ENCODE results near the gene DGKA. TPM values are rescaled to one million over a fixed set of nuclear protein-coding genes. Genes with fewer than 3 reads are reported as not detected.
"Not testable (repeated sequence)": the region's sequence is repeated elsewhere in the genome, so short reads cannot be mapped to it uniquely, and the experiment has no call there.

The DGKA gene
- total RNA-seq, 1 donor from 2014 or later = 6.8 TPM

- no peak overlapping the region for H3K27ac ChIP-seq (ENCODE audit: low read depth, low read length)
- H3K4me3 ChIP-seq (ENCODE audit: low read length in 3 of 3) = no peak overlapping the region
- H3K9me3 ChIP-seq (ENCODE audit: control insufficient read depth in 3 of 3, low read length in 3 of 3) = no peaks in the 10 kb centered on the region
- H3K36me3 ChIP-seq (ENCODE audit: control insufficient read depth in 3 of 3, insufficient read depth in 3 of 3, low read length in 3 of 3) = peaks cover 31 to 40% (median 36%) of the 10 kb centered on the region in 3 donors
- H3K27me3 ChIP-seq (ENCODE audit: control insufficient read depth in 3 of 3, insufficient read depth in 3 of 3, low read length in 3 of 3) = no peaks in the 10 kb centered on the region
- peaks cover 11 to 17% (median 15%) of the 10 kb centered on the region in 3 donors for H3K4me1 ChIP-seq (ENCODE audit: control insufficient read depth in 3 of 3, insufficient read depth in 3 of 3, low read length in 3 of 3)
- H3K9ac ChIP-seq (ENCODE audit: low read depth in 1 of 3, low read length in 3 of 3) = no peak overlapping the region
Measured at GRCh38 chr12:55995366-55995765, 64.4 kb downstream of the DGKA start.

DNA sequence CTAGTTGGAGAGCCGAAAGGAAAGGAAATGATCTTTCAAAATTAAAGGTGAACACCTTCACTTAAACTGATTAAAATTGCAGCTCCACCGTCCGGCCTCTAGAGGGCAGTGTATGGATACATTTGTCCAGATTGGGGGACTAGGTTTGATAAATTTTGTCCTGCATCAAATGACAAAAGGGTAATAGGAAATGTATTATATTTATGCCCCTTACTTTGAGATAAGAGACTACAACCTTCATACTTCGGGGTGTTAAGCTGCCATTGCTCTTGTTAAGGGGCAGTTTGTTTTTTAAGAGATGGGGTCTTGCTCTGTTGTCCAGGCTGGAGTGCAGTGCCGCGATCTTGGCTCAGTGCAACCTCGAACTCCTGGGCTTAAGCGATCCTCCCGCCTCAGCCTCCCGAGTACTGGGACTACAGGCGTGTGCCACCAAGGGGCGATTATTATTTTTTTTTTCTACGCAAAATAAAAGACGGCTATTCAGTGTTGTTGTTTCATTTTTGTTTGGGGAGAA lies 65.3 kb downstream of the DGKA start:
- H3K27me3 ChIP-seq (ENCODE audit: control insufficient read depth in 3 of 3, insufficient read depth in 3 of 3, low read length in 3 of 3) = no peaks in the 10 kb centered on the region
- H3K36me3 ChIP-seq (ENCODE audit: control insufficient read depth in 3 of 3, insufficient read depth in 3 of 3, low read length in 3 of 3) = peaks cover 22 to 31% (median 29%) of the 10 kb centered on the region in 3 donors
- peak overlapping the region; percentile 96 to 99 (median 97) for H3K4me3 ChIP-seq (ENCODE audit: low read length in 3 of 3)
- H3K9me3 ChIP-seq (ENCODE audit: control insufficient read depth in 3 of 3, low read length in 3 of 3) = no peaks in the 10 kb centered on the region
- H3K4me1 ChIP-seq (ENCODE audit: control insufficient read depth in 3 of 3, insufficient read depth in 3 of 3, low read length in 3 of 3) = peaks cover 11 to 17% (median 15%) of the 10 kb centered on the region in 3 donors
- peak overlapping the region; percentile 93 to 98 (median 98) for H3K9ac ChIP-seq (ENCODE audit: low read depth in 1 of 3, low read length in 3 of 3)
- H3K27ac ChIP-seq (ENCODE audit: low read depth, low read length) = peak overlapping the region; percentile 74

DNA sequence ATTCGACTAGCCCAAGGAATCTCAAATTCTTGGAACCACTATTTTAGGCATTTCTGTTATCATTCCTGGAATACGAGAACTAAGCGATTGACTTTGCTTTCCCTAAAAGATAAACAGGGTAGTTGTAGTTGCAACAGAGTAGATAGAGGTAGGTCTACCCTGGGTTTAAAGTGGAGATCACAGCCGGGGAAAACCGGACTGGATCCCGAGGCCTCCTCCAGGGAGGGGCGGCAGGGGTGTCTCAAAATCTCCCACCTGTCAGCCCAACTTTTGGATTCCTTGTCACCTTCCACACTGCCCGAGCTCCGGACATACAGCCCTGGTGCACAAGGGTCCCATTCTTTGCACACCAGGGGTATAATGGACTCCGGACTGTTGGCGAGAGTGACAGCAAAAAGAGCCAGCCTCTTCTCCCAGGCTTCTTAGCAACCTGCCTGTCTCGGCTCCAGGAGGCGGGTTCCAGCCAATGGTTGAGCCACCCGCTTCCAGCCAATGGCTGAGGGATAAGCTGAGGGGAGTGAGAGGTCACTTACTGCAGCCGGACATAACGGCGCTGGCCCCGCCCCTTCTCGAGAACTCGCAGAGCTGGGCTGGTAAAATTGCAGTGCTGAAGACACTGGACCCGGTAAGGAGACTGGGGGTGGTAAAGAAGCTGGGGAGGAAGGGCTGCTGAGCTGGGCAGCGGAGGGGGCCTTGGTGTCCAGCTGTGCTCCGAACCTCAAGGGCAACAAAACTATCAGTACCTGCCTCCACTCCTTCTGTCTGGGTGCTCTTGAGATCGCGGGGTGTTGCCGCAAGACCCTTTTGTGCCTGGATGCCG lies 66.0 kb downstream of the DGKA start, which contains the start of gene SUOX:
SUOX (plus strand) TSS at position 562 of the 820 bp plus-strand sequence. CDS start 4,946 bp downstream, outside the sequence.
- peak within 1 kb of the TSS; percentile 93 to 98 (median 98) for H3K9ac ChIP-seq (ENCODE audit: low read depth in 1 of 3, low read length in 3 of 3)
- no peaks in the 10 kb centered on the region for H3K9me3 ChIP-seq (ENCODE audit: control insufficient read depth in 3 of 3, low read length in 3 of 3)
- H3K4me1 ChIP-seq (ENCODE audit: control insufficient read depth in 3 of 3, insufficient read depth in 3 of 3, low read length in 3 of 3) = peaks cover 11 to 17% (median 15%) of the 10 kb centered on the region in 3 donors
- peaks cover 20 to 26% (median 24%) of the 10 kb centered on the region in 3 donors for H3K36me3 ChIP-seq (ENCODE audit: control insufficient read depth in 3 of 3, insufficient read depth in 3 of 3, low read length in 3 of 3)
- H3K4me3 ChIP-seq (ENCODE audit: low read length in 3 of 3) = peak within 1 kb of the TSS; percentile 96 to 99 (median 97)
- no peaks in the 10 kb centered on the region for H3K27me3 ChIP-seq (ENCODE audit: control insufficient read depth in 3 of 3, insufficient read depth in 3 of 3, low read length in 3 of 3)
- peak within 1 kb of the TSS; percentile 74 for H3K27ac ChIP-seq (ENCODE audit: low read depth, low read length)

DNA sequence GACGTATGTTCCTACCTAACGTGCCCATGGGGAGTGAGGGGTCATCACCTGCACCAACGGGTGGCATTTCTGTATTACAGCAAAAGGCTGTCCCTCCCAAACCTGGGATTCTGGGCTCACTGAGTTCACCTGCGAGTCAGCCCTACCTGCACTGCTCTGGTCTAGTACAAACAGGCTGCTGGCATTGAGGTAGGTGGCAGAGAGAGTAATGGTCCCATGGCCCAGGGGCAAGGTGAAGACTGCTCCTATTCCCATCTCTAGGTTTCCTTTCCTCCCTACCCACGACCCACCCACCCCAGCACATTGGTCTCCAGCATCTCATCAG lies 66.5 kb downstream of the DGKA start:
- H3K4me3 ChIP-seq (ENCODE audit: low read length in 3 of 3) = peak overlapping the region; percentile 96 to 99 (median 97)
- H3K27ac ChIP-seq (ENCODE audit: low read depth, low read length) = peak overlapping the region; percentile 74
- peaks cover 19 to 26% (median 19%) of the 10 kb centered on the region in 3 donors for H3K36me3 ChIP-seq (ENCODE audit: control insufficient read depth in 3 of 3, insufficient read depth in 3 of 3, low read length in 3 of 3)

DNA sequence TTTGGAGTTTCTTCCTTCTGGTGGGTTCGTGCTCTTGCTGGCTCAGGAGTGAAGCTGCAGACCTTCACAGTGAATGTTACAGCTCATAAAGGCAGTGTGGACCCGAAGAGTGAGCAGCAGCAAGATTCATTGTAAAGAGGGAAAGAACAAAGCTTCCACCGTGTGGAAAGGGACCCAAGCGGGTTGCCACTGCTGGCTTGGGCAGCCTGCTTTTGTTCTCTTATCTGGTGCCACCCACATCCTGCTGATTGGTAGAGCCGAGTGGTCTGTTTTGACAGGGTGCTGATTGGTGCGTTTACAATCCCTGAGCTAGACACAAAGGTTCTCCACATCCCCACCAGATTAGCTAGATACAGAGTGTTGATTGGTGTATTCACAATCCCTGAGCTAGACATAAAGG lies 68.6 kb downstream of the DGKA start:
- Histone ChIP-seq H3K4me1 (ENCODE audit: control insufficient read depth in 3 of 3, insufficient read depth in 3 of 3, low read length in 3 of 3) (peaks cover 11 to 17% (median 15%) of the 10 kb centered on the region in 3 donors), H3K36me3 (ENCODE audit: control insufficient read depth in 3 of 3, insufficient read depth in 3 of 3, low read length in 3 of 3) (peaks cover 18 to 20% (median 20%) of the 10 kb centered on the region in 3 donors)
- not testable (repeated sequence) for H3K4me3 ChIP-seq (ENCODE audit: low read length in 3 of 3); H3K9me3 ChIP-seq (ENCODE audit: control insufficient read depth in 3 of 3, low read length in 3 of 3); H3K27me3 ChIP-seq (ENCODE audit: control insufficient read depth in 3 of 3, insufficient read depth in 3 of 3, low read length in 3 of 3); H3K9ac ChIP-seq (ENCODE audit: low read depth in 1 of 3, low read length in 3 of 3); H3K27ac ChIP-seq (ENCODE audit: low read depth, low read length)

More for the DNA sequence above, 66.5 kb downstream of the DGKA start:
- H3K4me1 ChIP-seq (ENCODE audit: control insufficient read depth in 3 of 3, insufficient read depth in 3 of 3, low read length in 3 of 3) = peaks cover 11 to 17% (median 15%) of the 10 kb centered on the region in 3 donors
- H3K27me3 ChIP-seq (ENCODE audit: control insufficient read depth in 3 of 3, insufficient read depth in 3 of 3, low read length in 3 of 3) = no peaks in the 10 kb centered on the region
- no peaks in the 10 kb centered on the region for H3K9me3 ChIP-seq (ENCODE audit: control insufficient read depth in 3 of 3, low read length in 3 of 3)
- peak overlapping the region; percentile 93 to 98 (median 98) for H3K9ac ChIP-seq (ENCODE audit: low read depth in 1 of 3, low read length in 3 of 3)

GRCh38 chr12:55999999-56000540 lies 69.1 kb downstream of the DGKA start:
- not testable (repeated sequence) for H3K27me3 ChIP-seq (ENCODE audit: control insufficient read depth in 3 of 3, insufficient read depth in 3 of 3, low read length in 3 of 3); H3K27ac ChIP-seq (ENCODE audit: low read depth, low read length); H3K4me3 ChIP-seq (ENCODE audit: low read length in 3 of 3); H3K9me3 ChIP-seq (ENCODE audit: control insufficient read depth in 3 of 3, low read length in 3 of 3)
- H3K9ac ChIP-seq (ENCODE audit: low read depth in 1 of 3, low read length in 3 of 3) = peak overlapping the region in 2 of 3 donors; percentile 58 to 64
- peaks cover 20 to 24% (median 23%) of the 10 kb centered on the region in 3 donors for H3K36me3 ChIP-seq (ENCODE audit: control insufficient read depth in 3 of 3, insufficient read depth in 3 of 3, low read length in 3 of 3)
- peaks cover 11 to 17% (median 15%) of the 10 kb centered on the region in 3 donors for H3K4me1 ChIP-seq (ENCODE audit: control insufficient read depth in 3 of 3, insufficient read depth in 3 of 3, low read length in 3 of 3)

GRCh38 chr12:56001487-56002100 lies 70.6 kb downstream of the DGKA start:
- no peaks in the 10 kb centered on the region for H3K27me3 ChIP-seq (ENCODE audit: control insufficient read depth in 3 of 3, insufficient read depth in 3 of 3, low read length in 3 of 3)
- H3K36me3 ChIP-seq (ENCODE audit: control insufficient read depth in 3 of 3, insufficient read depth in 3 of 3, low read length in 3 of 3) = peaks cover 20 to 23% (median 21%) of the 10 kb centered on the region in 3 donors
- H3K4me3 ChIP-seq (ENCODE audit: low read length in 3 of 3) = no peak overlapping the region
- H3K27ac ChIP-seq (ENCODE audit: low read depth, low read length) = peak overlapping the region; percentile 60
- no peaks in the 10 kb centered on the region for H3K9me3 ChIP-seq (ENCODE audit: control insufficient read depth in 3 of 3, low read length in 3 of 3)
- H3K9ac ChIP-seq (ENCODE audit: low read depth in 1 of 3, low read length in 3 of 3) = peak overlapping the region in 1 of 3 donors; percentile 58
- peaks cover 8 to 15% (median 14%) of the 10 kb centered on the region in 3 donors for H3K4me1 ChIP-seq (ENCODE audit: control insufficient read depth in 3 of 3, insufficient read depth in 3 of 3, low read length in 3 of 3)

- H3K36me3 ChIP-seq (ENCODE audit: control insufficient read depth in 3 of 3, insufficient read depth in 3 of 3, low read length in 3 of 3) = peaks cover 20 to 23% (median 21%) of the 10 kb centered on the region in 3 donors
- H3K9me3 ChIP-seq (ENCODE audit: control insufficient read depth in 3 of 3, low read length in 3 of 3); H3K4me3 ChIP-seq (ENCODE audit: low read length in 3 of 3): not testable (repeated sequence)
Measured at GRCh38 chr12:56003376-56003775, 72.4 kb downstream of the DGKA start.

More at GRCh38 chr12:56003376-56003775, 72.4 kb downstream of the DGKA start:
- not testable (repeated sequence) for H3K27ac ChIP-seq (ENCODE audit: low read depth, low read length); H3K9ac ChIP-seq (ENCODE audit: low read depth in 1 of 3, low read length in 3 of 3); H3K27me3 ChIP-seq (ENCODE audit: control insufficient read depth in 3 of 3, insufficient read depth in 3 of 3, low read length in 3 of 3)
- H3K4me1 ChIP-seq (ENCODE audit: control insufficient read depth in 3 of 3, insufficient read depth in 3 of 3, low read length in 3 of 3) = peaks cover 4 to 11% (median 5%) of the 10 kb centered on the region in 3 donors

Measured in skeletal muscle tissue (tissue), 4 donors.